ENCODE measurements around the gene COL4A2.

Gene COL4A2

GRCh38 chr13:110317496-110318195 lies 10.6 kb downstream of the COL4A2 start:
- TF ChIP-seq, protein P1, sequence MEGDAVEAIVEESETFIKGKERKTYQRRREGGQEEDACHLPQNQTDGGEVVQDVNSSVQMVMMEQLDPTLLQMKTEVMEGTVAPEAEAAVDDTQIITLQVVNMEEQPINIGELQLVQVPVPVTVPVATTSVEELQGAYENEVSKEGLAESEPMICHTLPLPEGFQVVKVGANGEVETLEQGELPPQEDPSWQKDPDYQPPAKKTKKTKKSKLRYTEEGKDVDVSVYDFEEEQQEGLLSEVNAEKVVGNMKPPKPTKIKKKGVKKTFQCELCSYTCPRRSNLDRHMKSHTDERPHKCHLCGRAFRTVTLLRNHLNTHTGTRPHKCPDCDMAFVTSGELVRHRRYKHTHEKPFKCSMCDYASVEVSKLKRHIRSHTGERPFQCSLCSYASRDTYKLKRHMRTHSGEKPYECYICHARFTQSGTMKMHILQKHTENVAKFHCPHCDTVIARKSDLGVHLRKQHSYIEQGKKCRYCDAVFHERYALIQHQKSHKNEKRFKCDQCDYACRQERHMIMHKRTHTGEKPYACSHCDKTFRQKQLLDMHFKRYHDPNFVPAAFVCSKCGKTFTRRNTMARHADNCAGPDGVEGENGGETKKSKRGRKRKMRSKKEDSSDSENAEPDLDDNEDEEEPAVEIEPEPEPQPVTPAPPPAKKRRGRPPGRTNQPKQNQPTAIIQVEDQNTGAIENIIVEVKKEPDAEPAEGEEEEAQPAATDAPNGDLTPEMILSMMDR (IDR thresholded peaks at IDR 0.05): no peak

- TF ChIP-seq, protein P1 (IDR thresholded peaks at IDR 0.05): no peak
Observed at GRCh38 chr13:110318920-110319319, 11.8 kb downstream of the COL4A2 start.

DNA sequence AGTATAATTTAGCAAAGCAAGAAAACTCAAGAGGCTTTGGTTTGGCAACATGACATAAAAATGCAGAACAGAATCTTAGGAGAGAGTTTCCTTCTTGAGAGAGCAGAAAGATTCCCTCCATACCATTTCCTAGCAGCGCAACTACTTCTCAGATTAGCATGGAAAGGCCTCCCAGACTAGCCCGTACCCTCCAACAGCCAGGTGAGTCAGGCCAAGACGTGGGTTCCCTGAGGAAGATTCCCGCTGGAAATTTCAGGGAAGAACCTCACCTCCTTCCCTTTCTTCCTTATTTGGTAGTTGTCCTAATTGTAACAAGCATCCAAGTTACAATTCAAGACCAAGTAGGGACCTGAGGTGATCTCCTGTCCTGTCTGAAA lies 12.3 kb downstream of the COL4A2 start:
- TF ChIP-seq, protein P1 (IDR thresholded peaks at IDR 0.05): no peak

DNA sequence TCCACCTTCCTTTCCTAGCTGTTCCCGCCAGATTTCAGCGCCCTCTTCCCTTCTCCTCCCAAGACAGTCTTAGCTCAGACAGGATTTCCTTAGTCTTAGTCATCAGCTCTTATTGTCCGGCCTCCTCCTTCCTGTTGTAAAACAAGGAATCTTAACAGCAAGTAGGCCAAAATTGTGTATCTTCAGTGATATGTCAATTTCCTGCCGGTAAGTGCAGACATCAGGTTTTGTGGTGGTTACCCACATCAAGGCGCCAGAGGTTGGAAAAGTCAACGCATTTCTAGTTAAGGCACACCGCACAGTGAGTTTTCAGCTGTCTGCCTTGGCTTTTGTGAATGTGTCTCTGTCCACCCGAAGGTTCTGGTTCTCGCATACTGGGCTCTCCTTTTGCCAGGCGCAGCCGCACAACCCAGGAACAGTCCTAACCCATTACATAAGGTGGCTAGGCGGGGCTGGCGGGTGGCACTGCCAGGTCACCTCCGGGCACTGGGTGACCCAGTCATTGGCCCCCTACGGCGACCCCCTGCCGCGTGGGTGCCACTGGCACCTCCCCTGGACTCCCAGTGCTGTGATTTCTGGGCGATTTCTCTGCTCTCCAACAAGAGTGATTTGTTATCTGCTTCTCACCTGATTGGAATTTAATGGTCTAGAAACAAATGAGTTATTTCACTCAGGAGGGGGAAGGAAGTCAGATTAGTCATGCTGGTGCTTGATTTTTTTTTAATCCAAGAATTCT lies 12.9 kb downstream of the COL4A2 start:
- TF ChIP-seq, protein P1 (IDR thresholded peaks at IDR 0.05): no peak

DNA sequence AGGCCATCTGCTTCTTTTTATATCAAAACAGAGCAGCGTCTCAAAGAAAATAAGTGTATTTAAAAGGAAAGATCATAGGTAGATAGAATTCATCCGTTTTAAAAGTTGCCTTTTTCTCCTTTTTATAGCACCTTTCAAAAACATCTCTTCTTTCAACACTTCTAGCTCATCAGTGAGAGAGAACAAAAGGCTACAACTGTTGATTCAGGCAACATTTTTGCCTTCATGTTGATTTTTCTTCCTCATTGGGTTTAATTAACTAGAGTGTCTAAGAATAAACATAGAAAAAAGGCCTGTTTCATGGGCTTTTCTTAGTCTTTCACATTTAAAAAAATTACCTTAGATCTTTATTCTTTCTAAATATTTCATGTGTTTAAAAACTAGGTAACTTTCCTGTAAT lies 13.6 kb downstream of the COL4A2 start:
- TF ChIP-seq, protein P1 (IDR thresholded peaks at IDR 0.05): no peak

- TF ChIP-seq, protein P1 (IDR thresholded peaks at IDR 0.05): no peak
Observed at GRCh38 chr13:110322126-110322827, 15.2 kb downstream of the COL4A2 start.

GRCh38 chr13:110322828-110323171 lies 15.7 kb downstream of the COL4A2 start:
- TF ChIP-seq, protein P1 (IDR thresholded peaks at IDR 0.05): no peak
